Stomach (tissue), 9 donors: ENCODE data around the gene TTC3. TPM values are rescaled to one million over a fixed set of nuclear protein-coding genes. Genes with fewer than 3 reads are reported as not detected.

Experiments
- DNase-seq, 2 donors: peaks; one replicate each; pipeline versions ENCODE4 v3.0.0 to v3.0.0-alpha.2; 2013 to 2019
- H3K27ac ChIP-seq, 5 donors: fragments of 200-600 bp in 4 of 5; sonication (generic) in 4 of 5; one replicate each; pipeline ENCODE4 v1.5.1; 2013 to 2019; ENCODE audit warnings: mild to moderate bottlenecking in 1 of 5, moderate library complexity in 1 of 5
- H3K27me3 ChIP-seq, 3 donors: fragments of 200-600 bp; sonication (generic); one replicate each; pipeline ENCODE4 v1.5.1; 2017 to 2019; ENCODE audit warnings: mixed run types in 1 of 3
- H3K36me3 ChIP-seq, 4 donors: fragments of 200-600 bp; sonication (generic); 1 replicate in 3 of 4; 2 replicates in 1 of 4; pipeline ENCODE4 v1.5.1; 2016 to 2019
- H3K4me1 ChIP-seq, 4 donors: fragments of 200-600 bp; sonication (generic); one replicate each; pipeline ENCODE4 v1.5.1; 2016 to 2019
- H3K4me3 ChIP-seq, 4 donors: fragments of 200-600 bp; sonication (generic) in 3 of 4; one replicate each; pipeline ENCODE4 v1.5.1; 2016 to 2019; ENCODE audit warnings: mild to moderate bottlenecking in 1 of 4
- H3K9me3 ChIP-seq, 4 donors: fragments of 200-600 bp; sonication (generic); one replicate each; pipeline ENCODE4 v1.5.1; 2016 to 2019
- CTCF ChIP-seq, 7 experiments: fragments of 450-650 bp in 4 of 7; fragments of 200-600 bp in 3 of 7; sonication (generic) in 3 of 7; IDR thresholded peaks; one replicate each; pipeline ENCODE4 v1.5.1; 2016 to 2019; ENCODE audit warnings: antibody characterized with exemption in 7 of 7, control low read depth in 2 of 7, mild to moderate bottlenecking in 1 of 7
- EP300 ChIP-seq: sonication (generic); formaldehyde crosslinking; IDR thresholded peaks from one replicate; pipeline ENCODE4 v1.6.1; 2017; ENCODE audit warnings: antibody characterized with exemption
- POLR2A ChIP-seq, 4 donors: fragments of 450-650 bp; IDR thresholded peaks; one replicate each; pipeline ENCODE4 v1.6.1; 2016; ENCODE audit warnings: antibody characterized with exemption in 4 of 4, control low read depth in 2 of 4, mild to moderate bottlenecking in 1 of 4, moderate library complexity in 1 of 4
- POLR2AphosphoS5 ChIP-seq, 3 donors: sonication (generic); formaldehyde crosslinking; IDR thresholded peaks; one replicate each; pipeline ENCODE4 v1.6.1; 2016; ENCODE audit warnings: antibody characterized with exemption in 3 of 3
- WGBS, 5 donors: extraction: QIAGEN DNeasy Blood & Tissue Kit in 3 of 5; methylation state at CpG; one replicate each; pipeline versions ENCODE4 v1.1.5 to v1.1.7; 2013 to 2018; 5-methylcytosine and 5-hydroxymethylcytosine counted together
- intact Hi-C: fragments of 100-400 bp; cut with DNase I; formaldehyde crosslinking; loops from one replicate; pipeline ENCODE4 v1.15.1; 2023; ENCODE audit warnings: low total_unique reads
- polyA plus RNA-seq, 3 donors: library from polyadenylated mRNA; stranded (reverse); fragments of 200-250 nt; gene quantifications; one replicate each; pipeline ENCODE4 v1.2.3, GENCODE V29; 2013
- total RNA-seq, 5 donors: library from RNA; depleted of rRNA; stranded (reverse); fragments of >200 nt; gene quantifications; one replicate each; pipeline versions ENCODE4 v1.1.0 to v1.2.3, GENCODE V29; 2014 to 2016
- donor health status: healthy with polysubstance abuse.
- donor health status: Bipolar disorder and iron deficiency.
- donor health status: healthy.

TTC3 gene
- total and polyA plus RNA-seq, 8 donors = 17.5 to 538 (median 143) TPM

GRCh38 chr21:37165586-37165985 is 92.5 kb downstream of the TTC3 start:
- Histone ChIP-seq H3K9me3 (no peaks in the 10 kb centered on the region), H3K4me3 (no peak overlapping the region), H3K27ac (no peak overlapping the region), H3K4me1 (no peaks in the 10 kb centered on the region), H3K27me3 (no peaks in the 10 kb centered on the region), H3K36me3 (peaks cover 9 to 81% (median 80%) of the 10 kb centered on the region in 4 donors)
- WGBS, 5 donors = 64 to 81% (median 76%) methylated on average over 4 of the region's 4 CpGs
- intact Hi-C loops = no loop called here
- DNase-seq = no peak
- TF ChIP-seq EP300 (no peak), POLR2AphosphoS5 (IDR thresholded peaks at IDR 0.05) (no peak), CTCF (IDR thresholded peaks at IDR 0.05) (no peak), POLR2A (IDR thresholded peaks at IDR 0.05) (no peak)

DNA sequence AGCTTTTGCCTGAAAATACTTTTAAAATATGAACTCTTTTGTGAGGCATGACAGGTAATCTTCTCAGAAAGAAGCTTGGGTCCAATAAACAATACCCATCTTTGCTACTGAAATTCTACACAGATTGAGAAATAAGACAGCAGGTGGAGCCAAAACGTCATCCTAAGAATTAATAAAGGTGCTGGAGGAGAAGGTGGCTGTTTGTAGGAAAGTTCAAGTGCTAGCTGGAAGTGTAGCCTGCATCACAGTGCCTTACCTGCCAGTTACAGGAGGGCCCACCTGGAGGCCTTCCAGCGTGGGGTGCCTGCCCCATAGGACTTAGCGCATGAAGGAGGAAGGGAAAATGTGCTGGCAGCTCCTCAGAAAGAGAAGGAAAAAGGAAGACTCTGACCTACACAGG is 93.7 kb downstream of the TTC3 start:
- 19 to 61% (median 38%) methylated on average over 3 of the region's 3 CpGs for WGBS, 5 donors
- H3K4me1 ChIP-seq = peaks cover 0 to 7% (median 0%) of the 10 kb centered on the region in 4 donors

GRCh38 chr21:37168666-37169065 is 95.6 kb downstream of the TTC3 start:
- TF ChIP-seq EP300 (no peak), CTCF (IDR thresholded peaks at IDR 0.05) (no peak), POLR2AphosphoS5 (IDR thresholded peaks at IDR 0.05) (no peak), POLR2A (IDR thresholded peaks at IDR 0.05) (no peak)
- Histone ChIP-seq H3K9me3 (no peaks in the 10 kb centered on the region), H3K36me3 (peaks cover 9 to 82% (median 69%) of the 10 kb centered on the region in 4 donors), H3K27ac (no peak overlapping the region), H3K4me1 (peaks cover 0 to 9% (median 0%) of the 10 kb centered on the region in 4 donors), H3K27me3 (no peaks in the 10 kb centered on the region), H3K4me3 (no peak overlapping the region)
- no peak for DNase-seq
- intact Hi-C loops = no loop called here
- WGBS, 5 donors = 93 to 100% (median 96%) methylated on average over 4 of the region's 4 CpGs

More for the DNA sequence above, 93.7 kb downstream of the TTC3 start:
- H3K36me3 ChIP-seq = peaks cover 9 to 82% (median 74%) of the 10 kb centered on the region in 4 donors
- no peaks in the 10 kb centered on the region for H3K9me3 ChIP-seq
- no peak overlapping the region for H3K4me3 ChIP-seq
- H3K27ac ChIP-seq = no peak overlapping the region
- peak in 1 of 2 donors; percentile 37 for DNase-seq
- intact Hi-C loops = no loop called here
- no peak for TF ChIP-seq POLR2AphosphoS5 (IDR thresholded peaks at IDR 0.05)
- no peak for TF ChIP-seq POLR2A (IDR thresholded peaks at IDR 0.05)
- TF ChIP-seq EP300 = no peak
- peak in 1 of 7 experiments; percentile 10 for TF ChIP-seq CTCF (IDR thresholded peaks at IDR 0.05)
- no peaks in the 10 kb centered on the region for H3K27me3 ChIP-seq

GRCh38 chr21:37172646-37173045 is 99.6 kb downstream of the TTC3 start:
- peaks cover 17 to 84% (median 72%) of the 10 kb centered on the region in 4 donors for H3K36me3 ChIP-seq

More at GRCh38 chr21:37172646-37173045, 99.6 kb downstream of the TTC3 start:
- Histone ChIP-seq H3K27me3 (no peaks in the 10 kb centered on the region), H3K9me3 (no peaks in the 10 kb centered on the region), H3K4me1 (peaks cover 0 to 14% (median 2%) of the 10 kb centered on the region in 4 donors), H3K4me3 (no peak overlapping the region), H3K27ac (no peak overlapping the region)
- no peak for DNase-seq
- 64 to 91% (median 86%) methylated on average over 3 of the region's 3 CpGs for WGBS, 5 donors
- intact Hi-C loops = no loop called here
- TF ChIP-seq POLR2A (IDR thresholded peaks at IDR 0.05) (no peak), CTCF (IDR thresholded peaks at IDR 0.05) (no peak), EP300 (no peak), POLR2AphosphoS5 (IDR thresholded peaks at IDR 0.05) (no peak)
